ENCODE measurements around the gene TRIM56. TPM values are rescaled to one million over a fixed set of nuclear protein-coding genes. Genes with fewer than 3 reads are reported as not detected.

Gene TRIM56
- total RNA-seq, 4 donors from 2014 or later, result 11.9 to 47.1 (median 15.3) TPM

- TF ChIP-seq CTCF (IDR thresholded peaks at IDR 0.05; ENCODE audit: low read depth), result no peak
These were observed 29.9 kb downstream of the TRIM56 start for GRCh38 chr7:101115215-101115614.

GRCh38 chr7:101116898-101117297 is 31.6 kb downstream of the TRIM56 start:
- TF ChIP-seq CTCF (IDR thresholded peaks at IDR 0.05; ENCODE audit: low read depth), result no peak

GRCh38 chr7:101118856-101119255 is 33.6 kb downstream of the TRIM56 start:
- no peak for TF ChIP-seq CTCF (IDR thresholded peaks at IDR 0.05; ENCODE audit: low read depth)

GRCh38 chr7:101119876-101120275 is 34.6 kb downstream of the TRIM56 start:
- TF ChIP-seq CTCF (IDR thresholded peaks at IDR 0.05; ENCODE audit: low read depth), result no peak

DNA sequence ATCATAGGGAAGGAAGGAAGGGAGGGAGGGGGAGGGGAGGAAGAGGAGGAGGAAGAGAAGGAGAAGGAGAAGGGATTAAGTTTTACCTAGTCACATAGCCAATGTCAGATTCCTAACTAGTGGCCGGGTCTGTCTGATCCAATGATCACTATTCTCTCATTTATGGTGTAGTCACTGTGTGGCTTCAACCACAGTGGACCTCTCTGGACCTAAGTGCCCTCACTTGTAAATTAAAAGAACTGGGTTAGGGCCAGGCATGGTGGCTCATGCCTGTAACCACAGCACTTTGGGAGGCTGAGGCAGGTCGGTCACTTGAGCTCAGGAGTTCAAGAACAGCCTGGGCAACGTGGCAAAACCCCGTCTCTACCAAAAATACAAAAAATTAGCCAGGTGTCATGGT is 35.0 kb downstream of the TRIM56 start:
- TF ChIP-seq CTCF (IDR thresholded peaks at IDR 0.05; ENCODE audit: low read depth), result no peak

DNA sequence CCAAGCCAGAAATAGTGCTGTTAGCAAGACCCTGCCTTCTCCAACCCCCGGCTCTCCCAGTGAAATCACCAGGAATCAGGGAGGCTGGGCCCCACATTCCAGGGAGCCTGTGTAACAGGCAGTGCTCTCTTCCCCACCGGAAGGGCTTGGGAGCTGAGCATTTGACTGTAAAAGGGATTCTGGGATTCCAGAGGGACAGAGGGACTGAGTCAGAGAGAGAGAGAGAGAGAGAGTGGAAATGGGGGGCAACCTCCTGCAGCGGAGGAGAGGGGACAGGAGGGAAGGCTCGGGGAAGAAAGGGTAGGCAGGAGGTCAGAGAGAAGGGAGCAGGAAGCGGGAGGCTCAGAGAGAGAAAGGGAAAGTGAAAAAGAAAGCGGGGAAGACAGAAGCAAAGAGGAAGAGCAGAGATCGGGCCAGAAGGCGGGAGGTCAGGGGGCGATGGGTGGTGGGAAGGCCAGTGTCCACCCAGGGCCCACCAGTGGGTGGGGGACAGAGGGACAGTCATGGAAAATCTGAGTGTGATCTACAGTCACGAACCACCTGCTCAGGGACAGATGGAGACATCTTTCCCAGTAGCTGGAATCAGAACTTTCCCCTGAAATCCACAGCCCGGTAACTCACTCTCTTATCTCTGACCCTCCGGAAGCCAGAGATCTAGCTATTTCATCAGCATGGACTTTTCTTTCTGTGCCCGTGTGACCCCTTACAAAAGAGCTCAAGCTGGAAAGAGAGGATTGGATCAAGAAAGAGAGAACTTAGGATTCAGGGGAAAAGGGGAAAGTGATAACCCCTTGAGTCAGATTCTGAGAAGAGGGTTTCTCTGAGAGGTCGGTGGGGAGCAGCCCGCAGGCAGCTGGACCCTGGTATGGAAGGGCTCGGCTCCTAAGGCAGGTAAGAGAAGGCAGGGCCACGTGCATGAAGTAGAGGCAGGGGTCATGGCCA is 37.0 kb downstream of the TRIM56 start:
- no peak for TF ChIP-seq CTCF (IDR thresholded peaks at IDR 0.05; ENCODE audit: low read depth)

DNA sequence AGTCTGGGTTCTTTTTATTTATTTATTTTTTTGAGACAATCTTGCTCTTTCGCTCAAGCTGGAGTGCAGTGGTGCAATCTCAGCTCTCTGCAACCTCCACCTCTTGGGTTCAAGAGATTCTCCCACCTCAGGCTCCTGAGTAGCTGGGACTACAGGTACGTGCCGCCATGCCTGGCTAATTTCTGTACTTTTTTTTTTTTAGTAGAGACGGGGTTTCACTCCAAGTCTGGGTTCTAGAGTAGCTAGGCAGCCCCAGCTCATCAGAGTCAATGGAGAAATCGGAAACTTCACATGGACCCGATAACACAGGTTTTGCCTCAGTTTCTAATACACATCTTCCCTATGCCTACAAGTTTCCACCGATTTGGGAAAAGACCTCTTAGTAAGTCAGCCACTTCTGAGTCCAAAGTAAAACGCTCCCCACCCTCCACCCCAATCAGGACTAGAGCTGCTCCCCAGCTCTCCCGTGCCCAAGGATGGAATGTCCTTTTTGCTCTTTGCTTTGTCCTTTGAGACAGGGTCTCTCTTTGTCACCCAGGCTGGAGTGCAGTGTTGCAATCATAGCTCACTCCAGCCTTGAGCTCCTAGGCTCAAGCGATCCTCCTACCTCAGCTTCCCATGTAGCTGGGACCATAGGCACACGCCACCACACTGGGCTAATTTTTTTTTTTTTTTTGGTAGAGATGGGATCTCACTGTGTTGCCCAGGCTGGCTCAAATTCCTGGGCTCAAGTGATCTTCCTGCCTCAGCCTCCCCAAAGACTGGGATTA is 37.8 kb downstream of the TRIM56 start:
- no peak for TF ChIP-seq CTCF (IDR thresholded peaks at IDR 0.05; ENCODE audit: low read depth)
